ENCODE measurements around the gene CARD19.

CARD19 gene

DNA sequence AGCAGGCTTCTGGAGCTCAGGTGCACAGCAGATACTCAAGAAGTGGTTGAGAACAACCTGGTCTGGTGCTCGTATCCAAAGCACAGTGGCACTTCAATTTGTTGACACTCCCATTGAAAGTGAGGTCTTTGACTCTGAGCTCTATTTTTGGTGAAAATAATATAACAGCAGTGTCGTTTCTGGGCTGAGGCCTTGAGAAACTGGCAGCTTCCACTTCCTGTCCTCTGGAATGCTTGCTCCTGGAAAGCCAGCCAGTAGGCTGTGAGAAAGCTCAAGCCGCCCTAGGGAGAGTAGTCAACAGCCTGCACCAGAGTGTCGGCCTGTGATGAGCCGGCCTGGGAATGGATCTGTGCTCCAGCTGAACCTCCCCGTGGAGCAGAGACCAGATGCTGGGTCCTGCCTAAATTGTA is 44.3 kb upstream of the CARD19 start:
- no peak overlapping the region for H3K9ac ChIP-seq
- H3K4me2 ChIP-seq (ENCODE audit: low read length): no peak overlapping the region
- no peaks in the 10 kb centered on the region for H3K79me2 ChIP-seq
- H3K27me3 ChIP-seq (ENCODE audit: control insufficient read depth, insufficient read depth, low read length): no peaks in the 10 kb centered on the region
- no peaks in the 10 kb centered on the region for H3K9me3 ChIP-seq (ENCODE audit: control insufficient read depth, low read length)
- TF ChIP-seq, protein P1, sequence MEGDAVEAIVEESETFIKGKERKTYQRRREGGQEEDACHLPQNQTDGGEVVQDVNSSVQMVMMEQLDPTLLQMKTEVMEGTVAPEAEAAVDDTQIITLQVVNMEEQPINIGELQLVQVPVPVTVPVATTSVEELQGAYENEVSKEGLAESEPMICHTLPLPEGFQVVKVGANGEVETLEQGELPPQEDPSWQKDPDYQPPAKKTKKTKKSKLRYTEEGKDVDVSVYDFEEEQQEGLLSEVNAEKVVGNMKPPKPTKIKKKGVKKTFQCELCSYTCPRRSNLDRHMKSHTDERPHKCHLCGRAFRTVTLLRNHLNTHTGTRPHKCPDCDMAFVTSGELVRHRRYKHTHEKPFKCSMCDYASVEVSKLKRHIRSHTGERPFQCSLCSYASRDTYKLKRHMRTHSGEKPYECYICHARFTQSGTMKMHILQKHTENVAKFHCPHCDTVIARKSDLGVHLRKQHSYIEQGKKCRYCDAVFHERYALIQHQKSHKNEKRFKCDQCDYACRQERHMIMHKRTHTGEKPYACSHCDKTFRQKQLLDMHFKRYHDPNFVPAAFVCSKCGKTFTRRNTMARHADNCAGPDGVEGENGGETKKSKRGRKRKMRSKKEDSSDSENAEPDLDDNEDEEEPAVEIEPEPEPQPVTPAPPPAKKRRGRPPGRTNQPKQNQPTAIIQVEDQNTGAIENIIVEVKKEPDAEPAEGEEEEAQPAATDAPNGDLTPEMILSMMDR (IDR thresholded peaks at IDR 0.05): no peak
- no peak overlapping the region for H2AFZ ChIP-seq
- H3K36me3 ChIP-seq (ENCODE audit: control insufficient read depth, insufficient read depth, low read length): no peaks in the 10 kb centered on the region
- no peaks in the 10 kb centered on the region for H3K4me1 ChIP-seq
- H3K27ac ChIP-seq: no peak overlapping the region
- no peak overlapping the region for H3K4me3 ChIP-seq (ENCODE audit: low read depth, low read length)

DNA sequence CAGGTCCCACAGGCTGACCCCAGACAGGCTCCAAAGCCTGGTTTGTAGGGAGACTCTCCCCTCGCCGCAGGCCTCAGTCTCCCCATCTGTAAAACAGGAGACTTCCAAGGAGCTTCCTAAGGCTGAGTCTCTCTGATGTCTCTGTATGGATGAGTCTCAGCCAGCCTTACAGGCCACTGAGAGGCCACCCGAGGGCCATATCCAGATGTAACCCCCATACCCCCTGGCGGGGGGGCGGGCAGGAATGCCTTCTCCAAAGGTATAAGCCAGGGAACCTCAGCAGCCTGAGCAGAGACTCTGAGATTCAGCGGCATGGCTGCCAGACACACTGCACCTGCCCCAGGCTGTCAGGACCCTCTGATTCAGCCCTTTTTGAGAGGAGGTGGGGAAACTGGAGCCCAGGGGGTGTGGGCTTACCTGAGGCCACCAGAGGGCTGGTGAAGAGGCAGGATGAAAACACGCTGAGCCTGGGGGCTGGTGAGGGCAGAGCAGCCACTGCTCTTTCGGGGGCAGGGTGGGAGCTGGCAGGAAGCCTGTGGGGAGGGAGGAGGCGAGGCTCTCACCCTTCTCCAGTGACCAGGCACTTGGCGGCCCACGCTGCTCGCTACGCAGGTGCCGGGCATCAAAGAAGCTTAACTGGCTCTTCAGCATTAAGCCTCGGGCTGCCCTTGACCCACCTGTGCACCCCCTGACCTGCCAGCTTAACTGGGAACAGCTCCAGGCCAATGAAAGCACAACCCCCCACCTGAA is 43.1 kb upstream of the CARD19 start:
- Histone ChIP-seq H3K9ac (no peak overlapping the region), H3K4me1 (no peaks in the 10 kb centered on the region), H2AFZ (no peak overlapping the region), H3K79me2 (no peaks in the 10 kb centered on the region), H3K27ac (no peak overlapping the region), H3K27me3 (ENCODE audit: control insufficient read depth, insufficient read depth, low read length) (no peaks in the 10 kb centered on the region), H3K9me3 (ENCODE audit: control insufficient read depth, low read length) (no peaks in the 10 kb centered on the region), H3K4me3 (ENCODE audit: low read depth, low read length) (no peak overlapping the region), H3K4me2 (ENCODE audit: low read length) (no peak overlapping the region), H3K36me3 (ENCODE audit: control insufficient read depth, insufficient read depth, low read length) (no peaks in the 10 kb centered on the region)
- TF ChIP-seq, protein P1 (IDR thresholded peaks at IDR 0.05): no peak

DNA sequence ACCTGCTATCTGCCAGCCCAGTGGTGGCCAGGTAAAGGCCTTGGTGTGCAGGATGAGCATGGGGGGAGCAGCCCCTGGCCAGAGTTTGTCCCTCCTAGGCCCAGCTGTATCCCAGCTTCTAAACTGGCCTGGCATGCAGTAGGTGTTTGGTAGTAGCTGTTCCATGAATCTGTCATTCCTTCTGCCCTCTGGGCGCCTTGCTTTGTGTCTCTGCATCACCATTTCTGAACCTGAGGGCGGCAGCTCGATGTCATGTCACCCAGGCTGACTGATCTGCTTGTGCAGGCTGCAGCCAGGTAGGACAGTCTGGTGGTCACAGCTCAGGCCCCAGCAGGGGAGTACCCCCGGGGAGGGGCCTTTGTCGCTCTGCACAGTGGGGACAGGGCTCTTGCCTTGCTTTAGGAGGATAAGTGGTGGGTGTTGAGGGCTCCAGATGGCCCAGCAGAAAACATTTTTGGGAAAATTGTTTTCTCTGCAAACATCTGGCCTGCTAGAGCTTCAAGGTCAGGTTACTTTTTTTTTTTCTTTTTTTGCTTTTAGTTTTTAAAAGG is 42.2 kb upstream of the CARD19 start:
- no peaks in the 10 kb centered on the region for H3K9me3 ChIP-seq (ENCODE audit: control insufficient read depth, low read length)
- H3K27ac ChIP-seq: no peak overlapping the region
- TF ChIP-seq, protein P1 (IDR thresholded peaks at IDR 0.05): no peak
- no peak overlapping the region for H3K4me2 ChIP-seq (ENCODE audit: low read length)
- H3K4me3 ChIP-seq (ENCODE audit: low read depth, low read length): no peak overlapping the region
- no peak overlapping the region for H3K9ac ChIP-seq
- H2AFZ ChIP-seq: no peak overlapping the region
- no peaks in the 10 kb centered on the region for H3K79me2 ChIP-seq
- no peaks in the 10 kb centered on the region for H3K4me1 ChIP-seq
- no peaks in the 10 kb centered on the region for H3K27me3 ChIP-seq (ENCODE audit: control insufficient read depth, insufficient read depth, low read length)
- H3K36me3 ChIP-seq (ENCODE audit: control insufficient read depth, insufficient read depth, low read length): no peaks in the 10 kb centered on the region

DNA sequence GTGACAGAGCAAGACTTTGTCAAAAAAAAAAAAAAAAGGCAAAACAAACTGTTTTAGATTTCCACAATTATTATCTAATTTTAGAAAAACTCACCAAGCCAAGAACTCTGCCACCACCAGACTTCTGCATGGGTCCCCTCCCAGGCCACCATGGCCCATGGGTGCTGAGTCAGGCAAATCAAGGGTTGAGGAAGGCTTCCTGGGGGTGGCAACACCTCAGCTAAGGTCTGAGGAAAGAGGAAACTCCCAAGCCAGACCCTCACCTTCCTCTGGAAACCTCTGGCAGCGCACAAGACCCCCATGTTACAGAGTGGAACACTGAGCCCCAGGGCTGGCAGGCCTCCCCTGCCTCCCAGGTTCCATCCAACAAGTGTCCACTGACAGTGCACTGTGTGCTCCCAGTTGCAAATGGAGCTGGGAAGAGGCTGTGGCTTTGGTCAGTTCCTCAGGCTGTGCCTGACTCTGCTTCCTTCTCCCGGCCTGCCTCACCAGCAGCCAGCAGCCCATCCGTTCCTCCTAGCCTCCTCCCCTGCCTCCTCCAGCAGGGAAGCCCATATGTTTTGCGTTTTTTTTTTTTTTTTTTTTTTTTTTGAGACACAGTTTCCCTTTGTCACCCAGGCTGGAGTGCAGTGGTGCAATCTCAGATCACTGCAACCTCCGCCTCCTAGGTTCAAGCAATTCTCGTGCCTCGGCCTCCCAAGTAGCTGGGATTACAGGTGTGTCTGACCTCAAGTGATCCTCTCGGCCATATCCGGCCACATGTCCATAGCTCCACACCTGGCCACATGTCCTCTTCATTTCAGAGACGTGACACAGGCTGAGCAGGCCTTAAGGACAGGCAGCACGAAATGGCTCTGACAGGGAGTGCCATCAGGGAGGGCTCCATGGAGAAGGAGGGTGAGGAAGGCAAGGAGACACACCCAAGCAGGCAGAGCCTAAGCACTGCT is 41.0 kb upstream of the CARD19 start:
- H3K4me2 ChIP-seq (ENCODE audit: low read length): no peak overlapping the region
- H3K36me3 ChIP-seq (ENCODE audit: control insufficient read depth, insufficient read depth, low read length): no peaks in the 10 kb centered on the region
- no peak overlapping the region for H3K27ac ChIP-seq
- no peak overlapping the region for H2AFZ ChIP-seq
- no peaks in the 10 kb centered on the region for H3K27me3 ChIP-seq (ENCODE audit: control insufficient read depth, insufficient read depth, low read length)
- no peaks in the 10 kb centered on the region for H3K9me3 ChIP-seq (ENCODE audit: control insufficient read depth, low read length)
- H3K9ac ChIP-seq: no peak overlapping the region
- no peaks in the 10 kb centered on the region for H3K79me2 ChIP-seq
- H3K4me1 ChIP-seq: no peaks in the 10 kb centered on the region
- H3K4me3 ChIP-seq (ENCODE audit: low read depth, low read length): no peak overlapping the region
- TF ChIP-seq, protein P1 (IDR thresholded peaks at IDR 0.05): no peak

Data from parathyroid adenoma (tissue), 2 donors.